ENCODE data around the gene L3MBTL4.
"Not testable (repeated sequence)": the region's sequence is repeated elsewhere in the genome, so short reads cannot be mapped to it uniquely, and the experiment has no call there.

L3MBTL4 gene

DNA sequence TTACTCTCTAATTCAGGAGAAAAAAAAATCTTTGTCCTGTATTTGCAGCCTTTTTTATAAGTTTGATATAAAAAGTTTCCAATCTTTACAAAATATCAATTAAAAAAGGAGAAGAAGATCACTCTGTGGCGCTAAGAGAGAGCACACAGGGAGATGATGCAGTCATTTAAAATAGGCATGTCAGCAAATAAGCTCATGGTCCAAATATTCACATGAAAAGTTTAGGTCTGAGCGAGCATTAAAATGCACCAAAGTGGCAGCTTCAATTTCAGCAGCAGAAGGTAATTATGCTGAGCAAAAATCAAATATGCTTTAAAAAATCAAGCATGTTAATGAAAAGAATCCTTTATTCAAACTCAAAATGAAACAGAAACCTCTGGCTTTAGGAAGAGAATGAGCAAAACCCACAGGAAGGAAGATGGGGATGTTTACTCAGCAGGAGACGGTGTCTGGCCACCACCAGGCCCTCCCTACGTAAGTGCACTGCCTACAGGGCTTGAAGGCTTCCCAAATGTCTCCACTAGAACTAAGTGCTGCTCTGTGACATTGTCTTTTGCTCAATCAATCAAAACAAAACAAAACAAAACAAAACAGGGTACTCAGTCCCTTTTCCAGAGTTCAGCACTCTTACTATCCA lies 120.4 kb downstream of the L3MBTL4 start:
- peak; percentile 7 for DNase-seq

DNA sequence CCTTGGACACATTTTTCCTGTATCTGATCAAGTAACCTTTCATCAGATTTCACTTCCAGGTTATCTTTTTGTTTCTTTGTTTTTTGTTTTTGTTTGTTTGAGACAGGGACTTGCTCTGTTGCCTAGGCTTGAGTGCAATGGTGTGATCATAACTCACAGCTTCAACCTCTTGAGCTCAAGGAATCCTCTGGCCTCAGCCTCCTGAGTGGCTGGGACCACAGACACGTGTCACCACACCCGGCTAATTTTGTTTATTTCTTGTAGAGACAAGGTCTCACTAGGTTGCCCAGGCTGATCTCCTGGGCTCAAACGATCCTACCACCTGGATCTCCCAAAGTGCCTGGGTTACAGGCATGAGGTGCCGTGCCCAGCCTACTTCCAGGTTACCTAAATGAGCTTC lies 124.9 kb downstream of the L3MBTL4 start:
- DNase-seq = no peak

GRCh38 chr18:6286585-6286984 lies 128.1 kb downstream of the L3MBTL4 start:
- no peak for DNase-seq

DNA sequence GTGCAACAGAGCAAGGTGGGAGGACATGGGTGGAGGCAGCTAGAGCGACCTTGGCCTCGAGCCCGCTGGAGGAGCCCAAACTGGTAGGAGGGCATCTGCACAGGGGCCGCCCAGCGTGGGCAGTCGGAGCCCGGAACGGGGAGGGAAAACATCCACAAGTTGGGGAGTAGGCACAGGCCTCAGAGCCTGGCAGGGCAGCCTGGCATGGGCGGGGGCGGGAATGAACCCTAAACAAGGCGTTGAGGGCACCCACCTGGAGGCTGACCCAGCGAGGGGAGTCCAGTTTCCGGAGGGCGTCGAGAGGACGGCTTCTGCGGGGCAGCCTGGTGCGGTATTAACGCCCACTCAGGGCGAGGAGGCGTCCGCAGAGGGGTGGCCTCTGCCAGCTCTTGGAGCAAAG lies 129.9 kb downstream of the L3MBTL4 start:
- DNase-seq = no peak

DNA sequence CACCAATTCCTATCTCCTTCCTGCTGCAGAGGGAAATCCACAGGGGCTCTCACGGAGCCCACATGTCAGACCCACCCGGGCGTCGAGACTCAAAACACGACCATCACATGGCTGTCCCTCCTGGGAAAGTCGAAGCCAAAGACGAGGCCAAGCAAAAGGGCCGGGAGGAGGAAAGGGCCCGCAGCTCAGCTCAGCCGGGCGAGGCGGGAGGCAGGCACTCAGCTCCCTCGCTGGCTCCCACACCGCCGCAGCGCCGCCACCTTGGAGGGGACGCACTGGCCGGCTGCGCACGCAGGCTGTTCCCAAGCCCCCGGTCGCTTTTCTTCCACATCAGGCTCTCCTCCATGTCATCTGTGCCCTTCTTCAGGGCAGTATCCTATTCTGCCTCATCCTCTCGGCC lies 130.4 kb downstream of the L3MBTL4 start:
- DNase-seq = no peak

DNA sequence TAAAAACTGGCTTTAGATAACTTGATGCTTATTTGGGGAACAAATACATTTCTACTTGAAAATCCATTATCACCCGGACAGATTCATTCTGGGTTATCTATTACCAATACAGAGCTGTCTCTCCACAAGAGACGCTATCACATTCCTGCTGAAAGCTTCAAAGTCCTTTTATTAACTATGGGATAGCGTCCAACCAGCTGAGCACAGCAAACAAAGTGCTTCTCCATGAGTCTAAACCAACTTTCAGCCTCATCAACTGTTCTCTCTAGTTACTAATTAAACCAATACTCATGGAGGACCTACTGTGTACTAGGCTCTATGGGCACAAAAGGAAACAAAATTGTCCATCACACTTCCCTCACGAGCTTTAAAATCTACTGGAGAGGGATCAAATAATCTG lies 132.8 kb downstream of the L3MBTL4 start:
- no peak for DNase-seq

GRCh38 chr18:6280211-6280743 lies 134.4 kb downstream of the L3MBTL4 start:
- no peak for DNase-seq

- no peak for DNase-seq
Measured at GRCh38 chr18:6279308-6279707, 135.4 kb downstream of the L3MBTL4 start.

- no peak for DNase-seq
Measured at GRCh38 chr18:6273423-6273822, 141.3 kb downstream of the L3MBTL4 start.

DNA sequence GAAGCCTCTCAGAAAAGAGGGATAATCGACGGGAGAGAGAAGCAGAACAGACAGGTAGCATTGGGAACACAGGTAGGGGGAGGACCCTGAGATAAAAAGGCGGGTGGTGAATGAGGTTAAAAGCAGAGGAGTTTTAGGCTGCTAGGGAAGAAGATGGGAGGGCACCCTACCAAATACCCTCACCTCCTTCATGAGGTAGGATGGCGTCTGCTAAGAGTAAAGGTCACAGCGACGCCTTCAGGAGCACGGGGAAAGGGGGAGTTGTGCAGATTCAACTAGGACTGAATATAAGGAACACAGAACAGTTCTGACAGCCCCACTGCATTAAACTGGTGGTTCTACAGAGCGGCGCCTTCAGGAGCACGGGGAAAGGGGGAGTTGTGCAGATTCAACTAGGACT lies 142.6 kb downstream of the L3MBTL4 start:
- not testable (repeated sequence) for DNase-seq

DNA sequence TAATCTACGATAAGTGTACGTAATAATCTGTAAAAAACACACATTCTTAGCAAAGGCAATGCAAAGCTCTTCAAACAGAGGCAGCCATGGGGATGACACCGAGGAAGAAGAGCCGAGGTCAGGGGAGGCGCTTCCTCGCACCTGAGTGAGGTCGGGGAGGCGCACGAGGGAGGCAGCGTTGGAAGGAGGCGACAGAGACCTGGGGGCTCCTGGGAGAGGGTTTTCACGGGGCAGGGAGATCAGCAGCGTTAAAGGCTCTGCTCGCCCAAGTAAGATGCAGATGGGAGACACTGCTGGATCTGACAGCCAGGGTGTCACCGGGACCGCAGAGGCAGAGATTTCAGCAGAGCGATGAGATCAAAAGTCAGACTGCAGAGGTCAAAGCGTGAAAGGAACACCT lies 143.1 kb downstream of the L3MBTL4 start:
- no peak for DNase-seq

DNA sequence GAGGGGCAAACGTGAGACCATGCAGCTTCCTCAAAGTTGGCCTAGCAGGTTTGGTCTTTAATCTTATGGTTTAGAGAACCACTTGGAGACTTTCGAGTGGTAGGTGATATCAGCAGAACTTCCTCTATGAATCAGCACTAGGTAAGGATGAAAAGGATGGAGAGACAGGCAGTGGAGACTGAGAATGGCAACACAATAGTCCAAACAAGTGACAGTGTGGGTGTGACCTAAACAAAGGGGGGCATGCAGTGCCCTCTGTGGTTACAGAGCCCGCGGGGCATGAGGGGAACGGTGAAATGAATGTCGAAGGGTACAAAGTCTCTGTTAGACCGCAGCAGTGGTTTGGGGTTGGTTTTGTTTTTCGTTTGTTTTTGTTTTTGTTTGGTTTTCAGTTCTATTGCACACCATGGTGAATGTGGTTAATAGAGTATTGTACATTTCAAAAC lies 143.9 kb downstream of the L3MBTL4 start:
- DNase-seq = peak; percentile 49

DNA sequence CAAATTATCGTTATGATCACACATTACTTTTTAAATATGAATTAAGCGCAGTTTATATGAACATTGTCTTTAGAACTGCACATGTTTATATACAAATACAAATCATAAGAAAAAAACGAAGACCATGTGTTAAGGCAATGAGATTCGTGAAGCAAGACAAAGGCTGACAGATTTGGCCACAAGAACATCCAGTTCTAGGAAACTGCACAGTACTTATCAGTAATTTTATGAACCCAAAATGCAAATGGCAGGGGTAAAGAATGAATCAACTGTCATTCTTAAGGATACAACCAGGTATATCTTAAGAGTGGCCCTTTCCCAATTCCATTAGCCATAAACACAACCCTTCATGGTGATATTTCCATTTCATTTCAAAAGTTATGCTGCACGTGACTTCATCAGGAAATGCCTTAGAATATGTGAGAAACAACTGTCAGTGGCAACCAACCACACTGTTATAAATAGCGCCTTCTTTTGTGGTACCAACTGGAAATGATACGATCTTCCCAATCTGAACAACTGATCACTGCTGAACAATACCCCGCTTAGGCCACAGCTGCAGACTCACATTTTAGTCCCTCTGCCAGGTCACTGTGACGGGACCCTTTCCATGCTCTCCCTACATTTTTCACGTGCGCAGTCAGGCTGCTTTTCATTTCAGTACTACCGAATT lies 144.9 kb downstream of the L3MBTL4 start:
- DNase-seq = peak; percentile 11

DNA sequence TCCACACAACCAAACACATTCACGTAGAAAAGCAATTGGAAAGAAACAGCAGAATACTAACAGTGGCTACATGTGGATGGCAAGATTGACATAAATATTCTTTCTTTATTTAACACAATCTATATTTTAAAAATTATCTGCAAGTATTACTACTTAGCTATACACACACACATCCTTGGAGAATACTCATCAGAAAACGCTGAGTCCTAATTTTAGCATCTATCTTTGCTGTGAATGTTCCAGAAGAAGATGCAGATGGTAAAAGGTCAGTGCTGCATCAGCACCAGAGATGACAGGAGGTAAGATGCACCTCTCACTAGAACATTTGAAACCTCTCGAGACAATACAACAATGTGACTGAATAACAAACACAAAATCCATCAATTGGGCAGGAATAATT lies 148.5 kb downstream of the L3MBTL4 start:
- no peak for DNase-seq

DNA sequence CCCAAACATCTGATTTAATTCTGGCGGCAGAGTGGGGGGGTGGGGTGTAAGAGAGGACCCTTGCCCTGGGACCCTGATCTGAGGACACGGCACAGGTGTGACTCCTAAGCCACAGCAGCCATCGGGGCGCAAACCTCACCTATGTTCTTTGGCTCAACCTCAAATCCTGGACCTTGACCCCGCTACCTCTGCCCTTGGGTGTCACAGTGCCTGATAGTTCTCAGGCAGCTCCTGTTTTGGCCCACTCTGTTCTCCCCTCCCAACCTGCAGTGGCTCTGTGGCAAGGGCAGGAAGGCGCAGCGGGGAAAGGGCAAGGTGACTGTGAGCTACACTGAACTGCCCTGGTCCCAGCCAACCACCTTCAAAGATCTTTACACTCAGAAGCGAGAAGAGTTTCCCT lies 152.8 kb downstream of the L3MBTL4 start:
- no peak for DNase-seq

DNA sequence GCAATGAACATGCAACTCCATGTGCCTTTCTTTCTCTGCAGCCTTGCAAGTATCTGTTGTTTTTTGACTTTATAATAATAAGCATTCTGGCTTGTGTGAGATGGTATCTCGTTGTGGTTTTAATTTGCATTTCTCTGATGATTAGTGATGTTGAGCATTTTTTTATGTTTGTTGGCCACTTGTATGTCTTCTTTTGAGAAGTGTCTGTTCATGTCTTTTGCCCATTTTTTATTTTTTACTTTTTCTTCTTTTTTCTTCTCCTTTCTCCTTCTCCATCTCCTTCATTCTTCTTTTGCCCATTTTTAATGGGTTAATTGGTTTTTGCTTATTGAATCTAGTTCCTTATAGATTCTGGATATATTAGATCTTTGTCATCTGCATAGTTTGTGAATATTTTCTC lies 155.4 kb downstream of the L3MBTL4 start:
- DNase-seq = not testable (repeated sequence)

GRCh38 chr18:6257950-6258349 lies 156.8 kb downstream of the L3MBTL4 start:
- no peak for DNase-seq

DNA sequence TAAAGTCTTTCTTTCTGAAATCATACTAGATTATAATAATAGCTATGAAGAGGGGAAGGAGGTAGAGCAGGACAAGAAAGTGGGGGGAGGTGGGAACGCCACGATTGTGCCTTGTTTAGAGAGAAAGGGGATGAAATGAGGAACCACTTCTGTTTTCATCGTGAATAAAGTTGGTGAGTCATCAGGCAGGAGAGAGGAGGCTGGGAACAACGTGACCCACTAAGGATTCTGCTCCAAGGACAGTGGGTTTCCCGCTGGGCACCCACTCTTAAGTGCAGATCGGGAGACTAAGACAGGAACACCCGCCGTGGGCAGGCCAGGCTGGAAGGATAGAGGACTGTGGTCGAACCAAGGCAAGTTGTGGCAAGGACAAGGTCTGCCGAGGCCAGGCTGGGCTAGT lies 158.2 kb downstream of the L3MBTL4 start:
- DNase-seq = no peak

DNA sequence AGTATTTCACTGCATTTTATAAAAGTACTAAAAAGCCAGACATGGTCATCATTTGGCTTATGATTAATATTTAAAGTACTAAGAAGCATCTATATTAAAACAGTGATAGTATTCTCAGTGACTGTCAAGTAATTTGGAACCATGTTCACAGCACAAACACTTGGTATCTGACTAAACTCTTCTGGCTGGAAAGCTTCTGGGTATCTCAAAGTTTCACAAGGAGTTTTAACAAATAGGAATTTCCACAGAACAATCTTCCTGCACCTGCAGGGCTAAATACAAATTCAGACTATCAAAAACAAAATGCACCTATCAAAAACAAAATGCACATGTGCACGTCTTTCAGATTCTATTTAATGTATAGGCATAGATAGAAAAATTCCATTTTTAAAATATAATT lies 158.8 kb downstream of the L3MBTL4 start:
- DNase-seq = no peak

GRCh38 chr18:6255116-6255705 lies 159.5 kb downstream of the L3MBTL4 start:
- no peak for DNase-seq

DNA sequence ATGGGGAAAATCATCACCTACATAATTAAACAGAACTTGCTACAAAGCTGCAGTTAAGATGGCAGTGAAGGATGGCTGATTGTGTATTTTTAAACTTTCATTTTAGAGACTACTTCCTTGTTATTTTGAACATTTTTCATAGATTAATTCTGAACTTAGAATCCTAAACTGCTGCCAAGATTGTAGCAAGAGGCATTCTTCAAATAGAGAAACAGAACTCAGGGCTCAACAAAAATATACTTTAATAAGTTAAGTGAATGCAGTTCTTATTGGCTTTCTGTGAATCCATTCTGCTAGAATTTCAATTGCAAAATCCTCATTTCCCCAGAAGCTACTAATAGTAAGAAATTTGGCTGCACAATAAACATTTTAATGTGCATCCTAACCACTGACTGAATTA lies 160.3 kb downstream of the L3MBTL4 start:
- DNase-seq = no peak

GRCh38 chr18:6251084-6251483 lies 163.6 kb downstream of the L3MBTL4 start:
- no peak for DNase-seq

- DNase-seq = no peak
Measured at GRCh38 chr18:6249788-6250187, 164.9 kb downstream of the L3MBTL4 start.

DNA sequence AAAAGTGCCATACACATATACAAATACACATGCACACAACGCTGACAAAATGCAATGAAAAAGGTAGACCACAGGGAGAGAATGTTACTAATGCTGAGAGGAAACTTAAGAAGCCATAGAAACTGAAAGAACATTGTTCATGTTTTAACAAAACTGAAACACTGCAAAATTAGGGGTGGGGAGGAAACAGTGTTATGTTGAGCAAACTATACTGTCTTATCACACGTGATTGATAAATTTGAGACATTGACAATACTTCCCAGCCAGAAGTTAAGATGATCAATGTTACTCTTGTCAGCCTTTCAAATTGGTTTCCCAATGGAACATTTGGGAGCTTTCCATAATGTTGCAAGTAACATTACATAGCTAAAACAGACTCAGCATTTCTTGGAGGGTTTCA lies 165.5 kb downstream of the L3MBTL4 start:
- peak; percentile 15 for DNase-seq
